CD14-positive monocyte (primary cell): ENCODE results near the gene EEF1AKMT1. TPM values are rescaled to one million over a fixed set of nuclear protein-coding genes. Genes with fewer than 3 reads are reported as not detected.

Experiments used
- DNase-seq, 3 donors: peaks; one replicate each; pipeline ENCODE4 v3.0.0-alpha.2; 2011 to 2022
- H2AFZ ChIP-seq: 2 replicates; pipeline ENCODE4 v1.6.0; 2012; ENCODE audit warnings: mild to moderate bottlenecking, low read depth, low read length, inconsistent platforms; ENCODE audit not compliant: insufficient read depth, poor library complexity, severe bottlenecking
- H3K27ac ChIP-seq, 2 donors: 1 replicate in 1 of 2; 2 replicates in 1 of 2; pipeline ENCODE4 v1.5.1; 2012 to 2013; ENCODE audit warnings: low read length in 2 of 2, control low read depth in 1 of 2, inconsistent platforms in 1 of 2, low read depth in 1 of 2, mild to moderate bottlenecking in 1 of 2
- H3K27me3 ChIP-seq, 2 donors: one replicate each; pipeline versions ENCODE4 v1.6.0 to v1.6.1; 2011 to 2013; ENCODE audit warnings: low read length in 2 of 2; ENCODE audit not compliant: control insufficient read depth in 2 of 2, insufficient read depth in 2 of 2
- H3K36me3 ChIP-seq, 2 donors: replicated peaks in 1 of 2; 1 replicate in 1 of 2; 2 replicates in 1 of 2; pipeline versions ENCODE4 v1.5.1 to v1.6.1; 2012 to 2013; ENCODE audit warnings: low read length in 2 of 2, control low read depth in 1 of 2, inconsistent platforms in 1 of 2, mild to moderate bottlenecking in 1 of 2; ENCODE audit not compliant: insufficient read depth in 2 of 2, control insufficient read depth in 1 of 2
- H3K4me1 ChIP-seq, 2 donors: 1 replicate in 1 of 2; 2 replicates in 1 of 2; pipeline versions ENCODE4 v1.5.1 to v1.6.1; 2012 to 2013; ENCODE audit warnings: low read length in 2 of 2, control low read depth in 1 of 2, inconsistent platforms in 1 of 2, mild to moderate bottlenecking in 1 of 2, moderate library complexity in 1 of 2; ENCODE audit not compliant: insufficient read depth in 2 of 2, control insufficient read depth in 1 of 2
- H3K4me2 ChIP-seq: replicated peaks from 2 replicates; pipeline ENCODE3; 2012; ENCODE audit warnings: low read length, moderate library complexity, mild to moderate bottlenecking; ENCODE audit not compliant: poor library complexity, severe bottlenecking; ENCODE audit errors: extremely low read depth
- H3K4me3 ChIP-seq, 3 experiments: fragments of 200-600 bp in 1 of 3; sonication (generic) in 1 of 3; replicated peaks in 1 of 3; 1 replicate in 2 of 3; 2 replicates in 1 of 3; pipeline ENCODE4 v1.5.1; 2011 to 2013; ENCODE audit warnings: low read length in 3 of 3, mild to moderate bottlenecking in 3 of 3, control low read depth in 2 of 3, low read depth in 2 of 3, inconsistent platforms in 1 of 3, moderate library complexity in 1 of 3
- H3K79me2 ChIP-seq: 2 replicates; pipeline ENCODE4 v1.6.0; 2012; ENCODE audit warnings: mild to moderate bottlenecking, control low read depth, inconsistent platforms, low read length, moderate library complexity; ENCODE audit not compliant: insufficient read depth
- H3K9ac ChIP-seq: 2 replicates; pipeline ENCODE4 v1.6.0; 2017; ENCODE audit warnings: low read length, mild to moderate bottlenecking; ENCODE audit not compliant: insufficient read depth, poor library complexity, severe bottlenecking
- H3K9me3 ChIP-seq, 2 donors: replicated peaks in 1 of 2; 1 replicate in 1 of 2; 2 replicates in 1 of 2; pipeline versions ENCODE4 v1.5.1 to v1.6.1; 2012 to 2013; ENCODE audit warnings: low read length in 2 of 2, control low read depth in 1 of 2; ENCODE audit not compliant: control insufficient read depth in 1 of 2, insufficient read depth in 1 of 2
- H4K20me1 ChIP-seq: 2 replicates; pipeline ENCODE4 v1.6.0; 2012; ENCODE audit warnings: mild to moderate bottlenecking, low read length, control low read depth, moderate library complexity; ENCODE audit not compliant: insufficient read depth
- H3K27ac Mint-ChIP-seq, 7 donors: one replicate each; pipeline ENCODE4 v1.8.0; 2020; ENCODE audit warnings: mild to moderate bottlenecking in 7 of 7, mixed read lengths in 7 of 7, moderate library complexity in 6 of 7, inconsistent platforms in 2 of 7
- H3K27me3 Mint-ChIP-seq, 3 donors: one replicate each; pipeline ENCODE4 v1.8.0; 2021 to 2022; ENCODE audit warnings: low read depth in 3 of 3, mild to moderate bottlenecking in 3 of 3, mixed read lengths in 3 of 3, moderate library complexity in 3 of 3, inconsistent platforms in 1 of 3
- H3K36me3 Mint-ChIP-seq, 2 donors: one replicate each; pipeline ENCODE4 v1.8.0; 2020; ENCODE audit warnings: mixed read lengths in 2 of 2, inconsistent platforms in 1 of 2, mild to moderate bottlenecking in 1 of 2
- H3K4me1 Mint-ChIP-seq: one replicate; pipeline ENCODE4 v1.8.0; 2020; ENCODE audit warnings: mild to moderate bottlenecking, mixed read lengths
- H3K4me3 Mint-ChIP-seq, 2 donors: one replicate each; pipeline ENCODE4 v1.8.0; 2020; ENCODE audit warnings: mild to moderate bottlenecking in 2 of 2, mixed read lengths in 2 of 2, moderate library complexity in 1 of 2
- H3K9me3 Mint-ChIP-seq, 7 donors: one replicate each; pipeline ENCODE4 v1.8.0; 2020 to 2022; ENCODE audit warnings: mixed read lengths in 7 of 7, mild to moderate bottlenecking in 6 of 7, moderate library complexity in 6 of 7, inconsistent platforms in 2 of 7
- CTCF ChIP-seq: fragments of 200-600 bp; IDR thresholded peaks from one replicate; pipeline ENCODE4 v1.8.0; 2022; ENCODE audit warnings: antibody characterized with exemption, mild to moderate bottlenecking
- WGBS: methylation state at CpG from one replicate; pipeline ENCODE4 v1.1.5; 2013; ENCODE audit warnings: missing lambda C conversion rate; ENCODE audit not compliant: insufficient coverage; 5-methylcytosine and 5-hydroxymethylcytosine counted together
- intact Hi-C, 2 donors: fragments of 100-400 bp; cut with micrococcal nuclease; formaldehyde crosslinking; loops; one replicate each; pipeline versions ENCODE4 v1.15.0 to v1.15.1; 2023
- polyA plus RNA-seq, 3 donors: library from polyadenylated mRNA; depleted of rRNA in 1 of 3; unstranded in 2 of 3; stranded (reverse) in 1 of 3; fragments of 300-500 nt in 2 of 3; fragments of >200 nt in 1 of 3; fragmentation: Illumina TruSeq in 2 of 3; gene quantifications; 1 replicate in 2 of 3; 2 replicates in 1 of 3; pipeline ENCODE4 v1.2.3, GENCODE V29; 2012 to 2021

The EEF1AKMT1 gene
- polyA plus RNA-seq, 3 donors: 1.7 to 4.2 (median 4.2) TPM

- peaks cover 22 to 30% of the 10 kb centered on the region in 2 donors for H3K27me3 ChIP-seq
- DNase-seq: no peak
- intact Hi-C loops: no loop called here
- H3K79me2 ChIP-seq: no peaks in the 10 kb centered on the region
- peaks cover 11 to 12% of the 10 kb centered on the region in 2 donors for H3K4me1 ChIP-seq
- Mint-ChIP-seq H3K27me3 (peaks cover 33 to 47% (median 45%) of the 10 kb centered on the region in 3 donors), H3K9me3 (peaks cover 0 to 7% (median 4%) of the 10 kb centered on the region in 7 donors), H3K36me3 (peaks cover 0 to 2% of the 10 kb centered on the region in 2 donors), H3K4me3 (peak within 1 kb of the TSS; percentile 94 to 98), H3K4me1 (peaks cover 15% of the 10 kb centered on the region), H3K27ac (peak within 1 kb of the TSS in 3 of 7 donors; percentile 25 to 63 (median 26))
- TF ChIP-seq CTCF: no peak
- no peaks in the 10 kb centered on the region for H3K36me3 ChIP-seq
- H4K20me1 ChIP-seq: no peaks in the 10 kb centered on the region
- H3K9me3 ChIP-seq: peaks cover 0 to 3% of the 10 kb centered on the region in 2 donors
- WGBS: under 1% methylated on average over 91 of the region's 94 CpGs
- H3K27ac ChIP-seq: no peak within 1 kb of the TSS
- H3K4me2 ChIP-seq: peak within 1 kb of the TSS; percentile 96
- peak within 1 kb of the TSS; percentile 86 for H2AFZ ChIP-seq
- H3K4me3 ChIP-seq: peak within 1 kb of the TSS; percentile 31 to 79 (median 49)
- peak within 1 kb of the TSS; percentile 33 for H3K9ac ChIP-seq
These were observed 70.6 kb downstream of the EEF1AKMT1 start, which contains the start of gene IL17D for GRCh38 chr13:20702915-20703779. TSS of gene IL17D (plus strand) at chr13:20703699. CDS start at chr13:20704002, 303 bp downstream.

- Histone ChIP-seq H2AFZ (peak overlapping the region; percentile 86), H3K4me1 (peaks cover 11 to 12% of the 10 kb centered on the region in 2 donors), H3K27me3 (peaks cover 22 to 30% of the 10 kb centered on the region in 2 donors), H3K4me2 (peak overlapping the region; percentile 96), H3K9ac (no peak overlapping the region), H3K79me2 (no peaks in the 10 kb centered on the region), H3K4me3 (peak overlapping the region in 1 of 3 experiments; percentile 79), H3K27ac (no peak overlapping the region), H3K36me3 (no peaks in the 10 kb centered on the region), H4K20me1 (no peaks in the 10 kb centered on the region), H3K9me3 (peaks cover 0 to 3% of the 10 kb centered on the region in 2 donors)
- Mint-ChIP-seq H3K9me3 (peaks cover 0 to 8% (median 4%) of the 10 kb centered on the region in 7 donors), H3K36me3 (peaks cover 0 to 2% of the 10 kb centered on the region in 2 donors), H3K27me3 (peaks cover 33 to 47% (median 45%) of the 10 kb centered on the region in 3 donors), H3K27ac (no peak overlapping the region), H3K4me3 (peak overlapping the region; percentile 94 to 98), H3K4me1 (peaks cover 19% of the 10 kb centered on the region)
- peak in 2 of 3 donors; percentile 28 to 29 for DNase-seq
- intact Hi-C loops: no loop called here
- 0% methylated on average over 4 of the region's 9 CpGs for WGBS
- TF ChIP-seq CTCF: no peak
These were observed 71.2 kb downstream of the EEF1AKMT1 start for GRCh38 chr13:20702530-20702914.
